ENCODE results near the gene NBAS. TPM values are rescaled to one million over a fixed set of nuclear protein-coding genes. Genes with fewer than 3 reads are reported as not detected.

The NBAS gene
- total RNA-seq, 1 experiment from 2014 or later: 32.5 TPM

DNA sequence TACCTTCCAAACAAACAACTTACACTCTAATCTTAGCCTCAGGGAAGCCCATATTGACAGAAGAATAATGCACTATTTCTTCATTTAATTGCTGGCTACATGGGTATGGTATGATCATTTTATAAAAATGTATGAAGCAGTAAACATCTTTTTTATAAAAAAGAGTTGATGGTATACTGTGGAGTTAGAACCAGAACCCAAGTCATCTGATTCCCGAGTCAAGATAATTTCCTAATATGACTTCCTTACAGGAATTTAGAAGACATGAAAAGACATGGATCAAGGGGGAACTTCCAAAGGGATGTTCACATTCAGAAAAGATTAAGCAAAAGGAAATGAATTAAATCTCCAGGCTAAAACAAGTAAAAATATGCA lies 171.8 kb downstream of the NBAS start:
- Histone ChIP-seq H3K18ac (ENCODE audit: insufficient read length, low read depth, low read length) (no peak overlapping the region), H2BK120ac (ENCODE audit: low read depth, low read length, poor library complexity, severe bottlenecking) (no peak overlapping the region), H3K27me3 (ENCODE audit: insufficient read depth, low read length) (no peaks in the 10 kb centered on the region), H3K4me2 (ENCODE audit: insufficient read depth, insufficient read length, low read length) (no peak overlapping the region), H3K4ac (ENCODE audit: low read depth, low read length) (no peak overlapping the region), H3K27ac (ENCODE audit: insufficient read length, low read depth, low read length) (no peak overlapping the region), H3K14ac (ENCODE audit: insufficient read depth, low read length) (no peak overlapping the region), H3K23me2 (ENCODE audit: insufficient read length, low read depth, low read length, poor library complexity, severe bottlenecking) (no peaks in the 10 kb centered on the region), H4K5ac (ENCODE audit: insufficient read length, low read depth, low read length) (no peak overlapping the region), H3K4me1 (ENCODE audit: insufficient read depth, low read length) (no peaks in the 10 kb centered on the region), H3K9ac (ENCODE audit: extremely low read depth, insufficient read length, low read length) (no peak overlapping the region), H2AFZ (ENCODE audit: low read length) (no peak overlapping the region), H3K56ac (ENCODE audit: insufficient read length, low read depth, low read length) (no peak overlapping the region), H3K79me1 (ENCODE audit: insufficient read depth, low read depth, low read length, poor library complexity, severe bottlenecking) (no peaks in the 10 kb centered on the region), H2BK20ac (ENCODE audit: low read depth, low read length, poor library complexity, severe bottlenecking) (no peak overlapping the region), H3K79me2 (ENCODE audit: insufficient read depth, low read length) (no peaks in the 10 kb centered on the region), H2BK5ac (ENCODE audit: insufficient read length, low read length) (no peak overlapping the region), H4K8ac (replicated peaks; ENCODE audit: insufficient read length, low read depth, low read length) (no peak overlapping the region), H2BK15ac (ENCODE audit: low read depth, low read length) (no peak overlapping the region), H3K9me3 (ENCODE audit: control insufficient read depth, low read depth, low read length) (no peaks in the 10 kb centered on the region), H2BK12ac (ENCODE audit: insufficient read length, low read depth, low read length) (no peak overlapping the region), H4K20me1 (ENCODE audit: control insufficient read depth, insufficient read depth, insufficient read length) (no peaks in the 10 kb centered on the region), H3K23ac (ENCODE audit: insufficient read length, low read depth, low read length) (no peak overlapping the region), H2AK5ac (ENCODE audit: insufficient read length, low read length) (no peak overlapping the region), H3T11ph (ENCODE audit: low read length) (no peak overlapping the region), H4K91ac (ENCODE audit: insufficient read length, low read depth, low read length) (no peak overlapping the region)
- Mint-ChIP-seq H3K27me3 (ENCODE audit: low read depth) (no peaks in the 10 kb centered on the region), H3K4me1 (no peaks in the 10 kb centered on the region), H3K9me3 (no peaks in the 10 kb centered on the region), H3K4me3 (no peak overlapping the region), H3K27ac (peak overlapping the region in 1 of 3 experiments; percentile 52; a peak in 1 of 7 replicates), H3K36me3 (ENCODE audit: insufficient read depth in 1 of 3, low read depth in 3 of 3) (peaks cover 0 to 8% (median 0%) of the 10 kb centered on the region in 3 experiments; a peak in 4 of 7 replicates)
- TF ChIP-seq CTCF (conservative IDR thresholded peaks at IDR 0.05): no peak
- no peak for DNase-seq
- WGBS (ENCODE audit: extremely low coverage, insufficient read length, low lambda C conversion rate): no CpG with 5 or more reads among the region's 1 CpG
